CD14-positive monocyte (primary cell): ENCODE results near the gene DOCK4. TPM values are rescaled to one million over a fixed set of nuclear protein-coding genes. Genes with fewer than 3 reads are reported as not detected.

Experiments
- DNase-seq, 3 donors: peaks; one replicate each; pipeline ENCODE4 v3.0.0-alpha.2; 2011 to 2022
- H2AFZ ChIP-seq: 2 replicates; pipeline ENCODE4 v1.6.0; 2012; ENCODE audit warnings: mild to moderate bottlenecking, low read depth, low read length, inconsistent platforms; ENCODE audit not compliant: insufficient read depth, poor library complexity, severe bottlenecking
- H3K27ac ChIP-seq, 2 donors: 1 replicate in 1 of 2; 2 replicates in 1 of 2; pipeline ENCODE4 v1.5.1; 2012 to 2013; ENCODE audit warnings: low read length in 2 of 2, control low read depth in 1 of 2, inconsistent platforms in 1 of 2, low read depth in 1 of 2, mild to moderate bottlenecking in 1 of 2
- H3K27me3 ChIP-seq, 2 donors: one replicate each; pipeline versions ENCODE4 v1.6.0 to v1.6.1; 2011 to 2013; ENCODE audit warnings: low read length in 2 of 2; ENCODE audit not compliant: control insufficient read depth in 2 of 2, insufficient read depth in 2 of 2
- H3K36me3 ChIP-seq, 2 donors: replicated peaks in 1 of 2; 1 replicate in 1 of 2; 2 replicates in 1 of 2; pipeline versions ENCODE4 v1.5.1 to v1.6.1; 2012 to 2013; ENCODE audit warnings: low read length in 2 of 2, control low read depth in 1 of 2, inconsistent platforms in 1 of 2, mild to moderate bottlenecking in 1 of 2; ENCODE audit not compliant: insufficient read depth in 2 of 2, control insufficient read depth in 1 of 2
- H3K4me1 ChIP-seq, 2 donors: 1 replicate in 1 of 2; 2 replicates in 1 of 2; pipeline versions ENCODE4 v1.5.1 to v1.6.1; 2012 to 2013; ENCODE audit warnings: low read length in 2 of 2, control low read depth in 1 of 2, inconsistent platforms in 1 of 2, mild to moderate bottlenecking in 1 of 2, moderate library complexity in 1 of 2; ENCODE audit not compliant: insufficient read depth in 2 of 2, control insufficient read depth in 1 of 2
- H3K4me2 ChIP-seq: replicated peaks from 2 replicates; pipeline ENCODE3; 2012; ENCODE audit warnings: low read length, moderate library complexity, mild to moderate bottlenecking; ENCODE audit not compliant: poor library complexity, severe bottlenecking; ENCODE audit errors: extremely low read depth
- H3K4me3 ChIP-seq, 3 experiments: fragments of 200-600 bp in 1 of 3; sonication (generic) in 1 of 3; replicated peaks in 1 of 3; 1 replicate in 2 of 3; 2 replicates in 1 of 3; pipeline ENCODE4 v1.5.1; 2011 to 2013; ENCODE audit warnings: low read length in 3 of 3, mild to moderate bottlenecking in 3 of 3, control low read depth in 2 of 3, low read depth in 2 of 3, inconsistent platforms in 1 of 3, moderate library complexity in 1 of 3
- H3K79me2 ChIP-seq: 2 replicates; pipeline ENCODE4 v1.6.0; 2012; ENCODE audit warnings: mild to moderate bottlenecking, control low read depth, inconsistent platforms, low read length, moderate library complexity; ENCODE audit not compliant: insufficient read depth
- H3K9ac ChIP-seq: 2 replicates; pipeline ENCODE4 v1.6.0; 2017; ENCODE audit warnings: low read length, mild to moderate bottlenecking; ENCODE audit not compliant: insufficient read depth, poor library complexity, severe bottlenecking
- H3K9me3 ChIP-seq, 2 donors: replicated peaks in 1 of 2; 1 replicate in 1 of 2; 2 replicates in 1 of 2; pipeline versions ENCODE4 v1.5.1 to v1.6.1; 2012 to 2013; ENCODE audit warnings: low read length in 2 of 2, control low read depth in 1 of 2; ENCODE audit not compliant: control insufficient read depth in 1 of 2, insufficient read depth in 1 of 2
- H4K20me1 ChIP-seq: 2 replicates; pipeline ENCODE4 v1.6.0; 2012; ENCODE audit warnings: mild to moderate bottlenecking, low read length, control low read depth, moderate library complexity; ENCODE audit not compliant: insufficient read depth
- H3K27ac Mint-ChIP-seq, 7 donors: one replicate each; pipeline ENCODE4 v1.8.0; 2020; ENCODE audit warnings: mild to moderate bottlenecking in 7 of 7, mixed read lengths in 7 of 7, moderate library complexity in 6 of 7, inconsistent platforms in 2 of 7
- H3K27me3 Mint-ChIP-seq, 3 donors: one replicate each; pipeline ENCODE4 v1.8.0; 2021 to 2022; ENCODE audit warnings: low read depth in 3 of 3, mild to moderate bottlenecking in 3 of 3, mixed read lengths in 3 of 3, moderate library complexity in 3 of 3, inconsistent platforms in 1 of 3
- H3K36me3 Mint-ChIP-seq, 2 donors: one replicate each; pipeline ENCODE4 v1.8.0; 2020; ENCODE audit warnings: mixed read lengths in 2 of 2, inconsistent platforms in 1 of 2, mild to moderate bottlenecking in 1 of 2
- H3K4me1 Mint-ChIP-seq: one replicate; pipeline ENCODE4 v1.8.0; 2020; ENCODE audit warnings: mild to moderate bottlenecking, mixed read lengths
- H3K4me3 Mint-ChIP-seq, 2 donors: one replicate each; pipeline ENCODE4 v1.8.0; 2020; ENCODE audit warnings: mild to moderate bottlenecking in 2 of 2, mixed read lengths in 2 of 2, moderate library complexity in 1 of 2
- H3K9me3 Mint-ChIP-seq, 7 donors: one replicate each; pipeline ENCODE4 v1.8.0; 2020 to 2022; ENCODE audit warnings: mixed read lengths in 7 of 7, mild to moderate bottlenecking in 6 of 7, moderate library complexity in 6 of 7, inconsistent platforms in 2 of 7
- CTCF ChIP-seq: fragments of 200-600 bp; IDR thresholded peaks from one replicate; pipeline ENCODE4 v1.8.0; 2022; ENCODE audit warnings: antibody characterized with exemption, mild to moderate bottlenecking
- WGBS: methylation state at CpG from one replicate; pipeline ENCODE4 v1.1.5; 2013; ENCODE audit warnings: missing lambda C conversion rate; ENCODE audit not compliant: insufficient coverage; 5-methylcytosine and 5-hydroxymethylcytosine counted together
- intact Hi-C, 2 donors: fragments of 100-400 bp; cut with micrococcal nuclease; formaldehyde crosslinking; loops; one replicate each; pipeline versions ENCODE4 v1.15.0 to v1.15.1; 2023
- polyA minus RNA-seq: library from RNA; depleted of rRNA, polyadenylated mRNA; stranded (reverse); fragments of >200 nt; gene quantifications from 2 replicates; pipeline ENCODE4 v1.2.3, GENCODE V29; 2012
- polyA plus RNA-seq, 3 donors: library from polyadenylated mRNA; depleted of rRNA in 1 of 3; unstranded in 2 of 3; stranded (reverse) in 1 of 3; fragments of 300-500 nt in 2 of 3; fragments of >200 nt in 1 of 3; fragmentation: Illumina TruSeq in 2 of 3; gene quantifications; 1 replicate in 2 of 3; 2 replicates in 1 of 3; pipeline ENCODE4 v1.2.3, GENCODE V29; 2012 to 2021
- total RNA-seq, 12 experiments: library from RNA in 1 of 12; stranded (reverse) in 1 of 12; fragments of 120-200 nt in 1 of 12; gene quantifications; one replicate each; pipeline ENCODE4 v1.2.4 and lab custom pipeline; 2013 to 2026; ENCODE audit warnings: mixed read lengths in 6 of 12, inconsistent platforms in 1 of 12

Gene DOCK4
- total RNA-seq (2013) = 4.6 TPM
- polyA plus RNA-seq (1 to 10 TPM; 1.3 to 5.0 (median 2.7) TPM), polyA minus RNA-seq (3.2 and 4.8 TPM in 2 replicates), total RNA-seq (lab: John Stamatoyannopoulos, UW) (24.9 to 839 (median 49.1) reads per million in 11 experiments)

GRCh38 chr7:112206238-112206990 lies at the start of gene DOCK4, which contains the start of gene ZNF277:
TSS of gene DOCK4 (minus strand) at chr7:112206399. CDS start at chr7:112206138, 261 bp downstream.
TSS of gene ZNF277 (plus strand) at chr7:112206695. CDS start at chr7:112206717, 22 bp downstream.
- under 1% methylated on average over 61 of the region's 67 CpGs for WGBS
- H2AFZ ChIP-seq = peak within 1 kb of the TSS; percentile 99
- no peaks in the 10 kb centered on the region for H3K9me3 ChIP-seq
- H3K27me3 Mint-ChIP-seq = peaks cover 18 to 28% (median 19%) of the 10 kb centered on the region in 3 donors
- H3K4me1 ChIP-seq = peaks cover 23 to 28% of the 10 kb centered on the region in 2 donors
- peak within 1 kb of the TSS; percentile 81 to 98 (median 94) for H3K4me3 ChIP-seq
- intact Hi-C loops = loop anchor here (5.0 to 10.0 kb wide), 5 partner anchors 124 to 248 kb away; partner anchors contain the start of gene IFRD1 (in 2 of the 2)
- H3K27me3 ChIP-seq = peaks cover 22 to 29% of the 10 kb centered on the region in 2 donors
- peak within 1 kb of the TSS; percentile 98 to 100 for H3K4me3 Mint-ChIP-seq
- H4K20me1 ChIP-seq = peaks cover 23% of the 10 kb centered on the region
- H3K4me1 Mint-ChIP-seq = peaks cover 39% of the 10 kb centered on the region
- TF ChIP-seq CTCF = no peak
- peak within 1 kb of the TSS; percentile 91 for H3K4me2 ChIP-seq
- no peaks in the 10 kb centered on the region for H3K36me3 ChIP-seq
- peaks cover 2 to 9% of the 10 kb centered on the region in 2 donors for H3K36me3 Mint-ChIP-seq
- DNase-seq = peak; percentile 98
- peak within 1 kb of the TSS; percentile 88 to 97 (median 93) for H3K27ac Mint-ChIP-seq
- peaks cover 0 to 6% (median 0%) of the 10 kb centered on the region in 7 donors for H3K9me3 Mint-ChIP-seq
- H3K79me2 ChIP-seq = peaks cover 40% of the 10 kb centered on the region
- H3K9ac ChIP-seq = peak within 1 kb of the TSS; percentile 88
- peak within 1 kb of the TSS; percentile 34 to 88 for H3K27ac ChIP-seq

GRCh38 chr7:112255388-112255720 lies 49.2 kb upstream of the DOCK4 start:
- no peaks in the 10 kb centered on the region for H3K27me3 ChIP-seq
- TF ChIP-seq CTCF = no peak
- H4K20me1 ChIP-seq = peaks cover 54% of the 10 kb centered on the region
- no peak overlapping the region for H3K4me3 ChIP-seq
- Mint-ChIP-seq H3K27me3 (peaks cover 0 to 3% (median under 1%) of the 10 kb centered on the region in 3 donors), H3K4me3 (no peak overlapping the region), H3K27ac (no peak overlapping the region), H3K4me1 (peaks cover 5% of the 10 kb centered on the region), H3K36me3 (no peaks in the 10 kb centered on the region), H3K9me3 (no peaks in the 10 kb centered on the region)
- no peak overlapping the region for H3K9ac ChIP-seq
- no peaks in the 10 kb centered on the region for H3K9me3 ChIP-seq
- H3K27ac ChIP-seq = no peak overlapping the region
- no peak overlapping the region for H3K4me2 ChIP-seq
- H3K4me1 ChIP-seq = no peaks in the 10 kb centered on the region
- H2AFZ ChIP-seq = no peak overlapping the region
- no peaks in the 10 kb centered on the region for H3K79me2 ChIP-seq
- intact Hi-C loops = no loop called here
- no peaks in the 10 kb centered on the region for H3K36me3 ChIP-seq
- no peak for DNase-seq
